GM12878 (cell line): ENCODE data around the gene GRAMD1C. TPM values are rescaled to one million over a fixed set of nuclear protein-coding genes. Genes with fewer than 3 reads are reported as not detected.
"Not testable (repeated sequence)": the region's sequence is repeated elsewhere in the genome, so short reads cannot be mapped to it uniquely, and the experiment has no call there.

Experiments used
- ATAC-seq: fragments of 200-7000 bp; cut with Tn5 transposase; 3 replicates; pipeline ENCODE4 v1.9.1; 2020; ENCODE audit warnings: mild to moderate bottlenecking, moderate library complexity
- BruUV-seq: library from RNA; stranded (reverse); fragments of 400-500 nt; replicated peaks from 2 replicates; lab custom pipeline; 2021; lab: Mats Ljungman, UMichigan
- CTCF ChIA-PET: fragments of 300-600 bp; sonication (Branson Sonifier 250); formaldehyde crosslinking; extraction: SDS; loops from one replicate; lab custom pipeline; 2021; ENCODE audit warnings: inconsistent platforms; lab: Yijun Ruan, JAX
- POLR2A ChIA-PET: fragments of 350-600 bp; formaldehyde crosslinking; extraction: SDS; loops from one replicate; lab custom pipeline; 2021; ENCODE audit warnings: inconsistent platforms; lab: Charles Lee
- RAD21 ChIA-PET: fragments of 300-600 bp; sonication (Branson Sonifier 250); formaldehyde crosslinking; loops from one replicate; lab custom pipeline; 2023; ENCODE audit warnings: antibody characterized with exemption; ENCODE audit not compliant: unreplicated experiment; lab: Charles Lee
- SMC1A ChIA-PET: fragments of 300-600 bp; sonication (Branson Sonifier 250); formaldehyde crosslinking; loops from one replicate; lab custom pipeline; 2023; ENCODE audit not compliant: unreplicated experiment, uncharacterized antibody; lab: Charles Lee
- DNase-seq: peaks from one replicate; pipeline ENCODE4 v3.0.0-alpha.2; 2011; ENCODE audit warnings: low read depth, low spot score
- FAIRE-seq: peaks from 3 replicates; lab custom pipeline; 2011; peaks lifted over from hg19 to GRCh38; lab: Jason Lieb, UNC
- H2AFZ ChIP-seq: 2 replicates; pipeline ENCODE4 v1.6.0; 2011; ENCODE audit warnings: low read depth, low read length, control low read depth; ENCODE audit not compliant: control insufficient read depth
- H3K27ac ChIP-seq: 2 replicates; pipeline ENCODE4 v1.5.1; 2011; ENCODE audit warnings: control low read depth; ENCODE audit not compliant: control insufficient read depth, insufficient read depth
- H3K27me3 ChIP-seq, 2 experiments: replicated peaks in 1 of 2; 2 replicates each; pipeline versions ENCODE4 v1.6.0 to v1.6.1; 2011; ENCODE audit warnings: low read length in 1 of 2; ENCODE audit not compliant: control insufficient read depth in 2 of 2, insufficient read depth in 2 of 2
- H3K36me3 ChIP-seq, 2 experiments: 2 replicates each; pipeline ENCODE4 v1.5.1; 2011; ENCODE audit warnings: low read length in 1 of 2; ENCODE audit not compliant: control insufficient read depth in 2 of 2, insufficient read depth in 2 of 2
- H3K4me1 ChIP-seq: 2 replicates; pipeline ENCODE4 v1.6.1; 2011; ENCODE audit warnings: mild to moderate bottlenecking, low read length, moderate library complexity, mixed read lengths; ENCODE audit not compliant: control insufficient read depth, insufficient read depth
- H3K4me2 ChIP-seq: 2 replicates; pipeline ENCODE4 v1.6.0; 2011; ENCODE audit warnings: control low read depth; ENCODE audit not compliant: control insufficient read depth, insufficient read depth
- H3K4me3 ChIP-seq: fragments of 200-600 bp; sonication (generic); 2 replicates; pipeline ENCODE4 v1.5.1; 2016
- H3K79me2 ChIP-seq: 2 replicates; pipeline ENCODE4 v1.6.0; 2011; ENCODE audit warnings: low read length; ENCODE audit not compliant: control insufficient read depth, insufficient read depth
- H3K9ac ChIP-seq: 2 replicates; pipeline ENCODE4 v1.8.0; 2011; ENCODE audit warnings: low read length, control low read depth, mixed read lengths; ENCODE audit not compliant: control insufficient read depth, insufficient read depth
- H3K9me3 ChIP-seq: replicated peaks from 3 replicates; pipeline ENCODE4 v1.5.1; 2011; ENCODE audit warnings: mild to moderate bottlenecking, low read length; ENCODE audit not compliant: control insufficient read depth, insufficient read depth
- H4K20me1 ChIP-seq: 2 replicates; pipeline ENCODE4 v1.6.0; 2011; ENCODE audit not compliant: control insufficient read depth, insufficient read depth
- WGBS: methylation state at CpG from one replicate; pipeline ENCODE4 v1.1.6; 2016; ENCODE audit warnings: low lambda C conversion rate; ENCODE audit not compliant: insufficient replicate concordance, insufficient coverage; ENCODE audit errors: missing lambda C conversion rate; 5-methylcytosine and 5-hydroxymethylcytosine counted together
- in situ Hi-C: fragments of 300-500 bp; cut with MboI; formaldehyde crosslinking; loops from 9 replicates; pipeline ENCODE4 v1.14.3; 2018; ENCODE audit warnings: mixed read lengths
- intact Hi-C: fragments of 100-400 bp; cut with micrococcal nuclease; formaldehyde crosslinking; loops from one replicate; pipeline ENCODE4 v1.14.2; 2022; ENCODE audit not compliant: unreplicated experiment
- polyA plus RNA-seq, 11 experiments: library from polyadenylated mRNA; depleted of rRNA in 4 of 11; unstranded in 6 of 11; stranded (reverse) in 5 of 11; fragments of >200 nt; fragmentation: Nextera tagmentation in 4 of 11; fragmentation: Illumina TruSeq in 1 of 11; extraction: Ambion mirVana in 4 of 11; extraction: Trizol in 1 of 11; gene quantifications; 1 replicate in 1 of 11; 2 replicates in 10 of 11; pipeline versions ENCODE4 v1.2.1 to v1.2.3, GENCODE V29; 2011 to 2016; ENCODE audit warnings: inconsistent platforms in 2 of 11, missing spikeins in 2 of 11, low read depth in 1 of 11
- total RNA-seq, 4 experiments: library from RNA; depleted of rRNA in 3 of 4; stranded (reverse); fragments of >200 nt in 3 of 4; fragmentation: Illumina TruSeq in 1 of 4; extraction: Trizol in 1 of 4; gene quantifications; 2 replicates each; pipeline versions ENCODE4 v1.2.1 to v1.2.3, GENCODE V29; 2013 to 2021

GRAMD1C gene
- total and polyA plus RNA-seq, 10 of the 15 experiments (the other 5 are each of a cell fraction or from before 2014, with no cell fraction given) = 3.2 to 9.2 (median 5.5) TPM

DNA sequence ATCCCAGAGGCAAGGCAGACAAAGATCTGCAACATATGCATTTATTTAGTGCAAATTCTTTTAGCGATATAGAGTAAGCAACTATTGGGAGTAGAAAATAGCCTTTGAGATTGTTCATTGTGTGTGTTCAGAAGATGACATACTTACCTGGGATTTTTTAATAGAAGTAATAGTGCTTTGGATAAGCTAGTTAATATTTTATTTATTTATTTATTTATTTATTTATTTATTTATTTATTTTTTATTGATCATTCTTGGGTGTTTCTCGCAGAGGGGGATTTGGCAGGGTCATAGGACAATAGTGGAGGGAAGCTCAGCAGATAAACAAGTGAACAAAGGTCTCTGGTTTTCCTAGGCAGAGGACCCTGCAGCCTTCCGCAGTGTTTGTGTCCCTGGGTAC, 10.5 kb downstream of the GRAMD1C start:
- H4K20me1 ChIP-seq, H3K4me3 ChIP-seq, H3K9ac ChIP-seq, H3K79me2 ChIP-seq, SMC1A ChIA-PET, ATAC-seq, H3K27me3 ChIP-seq, RAD21 ChIA-PET, H3K36me3 ChIP-seq, DNase-seq, H2AFZ ChIP-seq, H3K27ac ChIP-seq, H3K9me3 ChIP-seq, H3K4me1 ChIP-seq, FAIRE-seq, in situ Hi-C loops, BruUV-seq, POLR2A ChIA-PET, H3K4me2 ChIP-seq: not testable (repeated sequence)
- 81% methylated on average over 2 of the region's 3 CpGs for WGBS
- CTCF ChIA-PET = interaction anchor here (1.6 kb wide), 1 partner anchor 113 kb away, joined by 3 read pairs; no protein-coding TSS in a partner anchor
- intact Hi-C loops = loop anchor here (10.0 kb wide), 1 partner anchor 206 kb away; the partner anchor contains the start of genes CCDC191 and QTRT2

DNA sequence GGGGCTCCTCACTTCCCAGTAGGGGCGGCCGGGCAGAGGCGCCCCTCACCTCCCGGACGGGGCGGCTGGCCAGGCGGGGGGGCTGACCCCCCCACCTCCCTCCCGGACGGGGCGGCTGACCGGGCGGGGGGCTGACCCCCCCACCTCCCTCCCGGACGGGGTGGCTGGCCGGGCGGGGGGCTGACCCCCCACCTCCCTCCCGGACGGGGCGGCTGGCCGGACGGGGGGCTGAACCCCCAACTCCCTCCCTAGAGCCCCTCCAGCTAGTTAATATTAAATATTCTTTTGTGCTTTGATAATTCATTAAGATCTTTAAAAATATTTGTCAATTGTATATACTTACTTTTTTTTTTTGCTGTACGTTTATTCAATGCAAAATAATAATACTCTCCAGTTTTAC, 11.3 kb downstream of the GRAMD1C start:
- WGBS = 27% methylated on average over 1 of the region's 22 CpGs
- H3K4me3 ChIP-seq, H3K4me2 ChIP-seq, H4K20me1 ChIP-seq, in situ Hi-C loops, H3K4me1 ChIP-seq, H3K79me2 ChIP-seq, H3K27ac ChIP-seq, FAIRE-seq, RAD21 ChIA-PET, H2AFZ ChIP-seq, BruUV-seq, ATAC-seq, H3K9me3 ChIP-seq, H3K36me3 ChIP-seq, H3K27me3 ChIP-seq, DNase-seq, POLR2A ChIA-PET, H3K9ac ChIP-seq: not testable (repeated sequence)
- CTCF ChIA-PET = interaction anchor here (1.6 kb wide), 1 partner anchor 114 kb away, joined by 3 read pairs; no protein-coding TSS in a partner anchor
- intact Hi-C loops = loop anchor here (10.0 kb wide), 1 partner anchor 205 kb away; the partner anchor contains the start of genes CCDC191 and QTRT2
- SMC1A ChIA-PET = interaction anchor here (1.2 kb wide), 1 partner anchor 56 kb away, joined by 3 read pairs; no protein-coding TSS in a partner anchor

DNA sequence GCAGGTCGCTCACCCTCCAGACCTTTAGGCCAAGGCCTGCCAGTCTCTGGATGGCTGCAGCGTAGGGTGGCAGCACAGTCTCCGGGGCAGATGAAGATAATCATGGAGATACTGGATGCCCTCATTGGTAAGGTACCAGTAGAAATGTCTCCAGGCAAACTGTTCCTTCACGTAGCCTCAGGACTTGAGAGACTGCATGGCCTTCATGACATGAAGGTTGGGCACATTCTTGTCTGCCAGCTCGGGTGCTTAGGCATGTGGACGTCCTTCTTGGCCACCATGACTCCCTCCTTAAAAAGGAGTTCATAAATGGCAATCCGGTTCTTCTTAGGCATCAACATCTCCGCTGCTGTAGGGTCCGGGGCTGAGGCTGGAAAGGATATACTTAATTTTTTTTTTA, 11.8 kb downstream of the GRAMD1C start:
- RAD21 ChIA-PET, H3K9ac ChIP-seq, H3K4me1 ChIP-seq, H3K27me3 ChIP-seq, H3K36me3 ChIP-seq, H2AFZ ChIP-seq, in situ Hi-C loops, POLR2A ChIA-PET, H3K4me3 ChIP-seq, H4K20me1 ChIP-seq, CTCF ChIA-PET, intact Hi-C loops, H3K27ac ChIP-seq, H3K79me2 ChIP-seq, H3K9me3 ChIP-seq, H3K4me2 ChIP-seq, ATAC-seq, FAIRE-seq, BruUV-seq, DNase-seq: not testable (repeated sequence)
- SMC1A ChIA-PET = interaction anchor here (1.2 kb wide), 1 partner anchor 55 kb away, joined by 3 read pairs; no protein-coding TSS in a partner anchor
- 66% methylated on average over 9 of the region's 9 CpGs for WGBS
